ENCODE results near the gene ZNF735.
"Not testable (repeated sequence)": the region's sequence is repeated elsewhere in the genome, so short reads cannot be mapped to it uniquely, and the experiment has no call there.

ZNF735 gene

DNA sequence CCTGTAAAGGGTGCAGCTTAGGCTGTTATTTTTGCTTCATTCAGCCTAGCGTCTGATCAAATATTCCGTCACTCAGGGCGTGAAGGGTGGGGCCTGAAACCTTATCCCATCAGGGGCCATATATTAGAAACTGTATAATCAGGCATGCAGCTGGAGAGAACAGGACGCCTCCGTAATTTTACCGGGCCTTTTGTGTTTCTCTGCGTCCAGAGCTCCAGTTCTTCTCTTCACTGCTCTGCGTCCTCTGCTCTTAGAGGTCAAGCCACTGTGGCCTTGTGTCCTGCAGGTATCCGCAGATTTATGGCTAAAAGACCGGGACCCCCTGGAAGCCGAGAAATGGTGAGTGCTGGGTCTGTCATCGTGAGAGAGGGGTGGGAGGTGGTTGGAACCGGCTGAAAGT is at the start of gene ZNF735:
ZNF735 (plus strand) TSS at position 301 of the 400 bp plus-strand sequence; CDS start at position 301, 0 bp downstream.
- no peaks in the 10 kb centered on the region for H3K4me1 ChIP-seq (ENCODE audit: insufficient read depth, low read length)
- H3K27ac ChIP-seq (ENCODE audit: low read length): no peak within 1 kb of the TSS
- peaks cover 83% of the 10 kb centered on the region for H3K9me3 ChIP-seq (ENCODE audit: insufficient read depth, low read depth, low read length)
- H3K27me3 ChIP-seq (ENCODE audit: insufficient read depth, low read length): no peaks in the 10 kb centered on the region
- H3K36me3 ChIP-seq (ENCODE audit: insufficient read depth, low read depth, low read length): no peaks in the 10 kb centered on the region
- no peak within 1 kb of the TSS for H3K9ac ChIP-seq (ENCODE audit: low read depth, low read length)
- H3K4me3 ChIP-seq (ENCODE audit: low read length): no peak within 1 kb of the TSS

DNA sequence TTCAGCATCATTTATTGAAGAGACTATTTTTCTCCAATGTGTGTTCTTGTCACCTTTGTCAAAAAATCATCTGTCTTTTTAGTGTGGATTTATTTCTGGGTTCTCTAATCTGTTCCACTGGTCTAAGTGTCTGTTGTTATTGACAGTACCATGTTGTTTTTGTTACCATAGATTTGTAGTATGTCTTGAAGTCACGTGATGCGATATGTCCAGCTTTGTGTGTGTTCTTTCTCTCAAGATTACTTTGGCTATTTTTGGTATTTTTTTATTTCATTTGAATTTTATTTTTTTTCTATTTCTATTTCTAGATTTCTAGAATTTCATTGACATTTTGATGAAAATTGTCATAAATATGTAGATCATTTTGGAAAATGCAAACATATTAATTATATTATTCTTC is 36.0 kb upstream of the ZNF735 start:
- not testable (repeated sequence) for H3K4me3 ChIP-seq (ENCODE audit: low read length); H3K4me1 ChIP-seq (ENCODE audit: insufficient read depth, low read length); H3K36me3 ChIP-seq (ENCODE audit: insufficient read depth, low read depth, low read length); H3K9ac ChIP-seq (ENCODE audit: low read depth, low read length); H3K27me3 ChIP-seq (ENCODE audit: insufficient read depth, low read length); H3K27ac ChIP-seq (ENCODE audit: low read length)
- H3K9me3 ChIP-seq (ENCODE audit: insufficient read depth, low read depth, low read length): peaks cover 74% of the 10 kb centered on the region

DNA sequence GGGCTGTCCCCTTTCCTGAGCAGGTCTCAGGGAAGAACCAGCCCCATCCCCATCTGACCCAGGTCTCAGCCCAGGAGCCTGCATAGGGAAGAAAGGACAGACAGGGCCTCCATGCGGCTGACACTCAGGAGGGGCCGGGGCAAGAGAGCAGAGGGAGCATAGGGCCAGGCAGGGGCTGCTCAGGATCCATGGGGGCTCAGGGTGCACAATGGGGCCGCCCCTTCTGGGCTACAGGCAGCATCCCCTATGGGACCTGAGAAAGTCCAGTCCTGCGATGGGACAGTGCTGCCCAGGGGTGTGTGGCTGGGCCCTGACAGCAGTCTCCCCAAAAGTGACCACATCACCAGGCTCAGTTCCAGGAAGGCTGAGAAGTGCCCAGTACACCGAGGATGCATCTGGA is 32.7 kb upstream of the ZNF735 start:
- H3K36me3 ChIP-seq (ENCODE audit: insufficient read depth, low read depth, low read length): no peaks in the 10 kb centered on the region
- H3K4me1 ChIP-seq (ENCODE audit: insufficient read depth, low read length): no peaks in the 10 kb centered on the region
- H3K4me3 ChIP-seq (ENCODE audit: low read length): no peak overlapping the region
- no peaks in the 10 kb centered on the region for H3K27me3 ChIP-seq (ENCODE audit: insufficient read depth, low read length)
- no peak overlapping the region for H3K27ac ChIP-seq (ENCODE audit: low read length)
- H3K9me3 ChIP-seq (ENCODE audit: insufficient read depth, low read depth, low read length): peaks cover 88% of the 10 kb centered on the region
- no peak overlapping the region for H3K9ac ChIP-seq (ENCODE audit: low read depth, low read length)

DNA sequence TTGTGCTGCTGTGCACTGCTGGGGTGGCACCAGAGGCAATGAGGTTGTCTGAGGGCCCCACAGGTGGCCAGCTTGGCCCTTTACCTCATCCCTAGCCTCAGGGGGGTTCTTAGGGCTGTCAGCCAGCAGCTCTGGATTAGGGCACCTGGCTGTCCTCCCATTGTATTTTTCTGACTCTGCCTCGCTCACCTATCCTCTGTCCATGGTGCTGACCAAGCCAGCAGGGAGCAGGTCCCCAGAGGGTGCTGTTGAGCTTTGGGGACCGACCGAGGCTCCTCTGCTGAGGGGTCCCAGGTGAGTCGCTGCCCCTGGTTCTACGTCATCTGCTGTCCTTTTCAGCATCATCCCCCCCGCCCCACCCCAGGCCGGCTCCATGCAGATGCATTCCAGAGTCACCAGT is 32.1 kb upstream of the ZNF735 start:
- Histone ChIP-seq H3K4me1 (ENCODE audit: insufficient read depth, low read length) (no peaks in the 10 kb centered on the region), H3K27me3 (ENCODE audit: insufficient read depth, low read length) (no peaks in the 10 kb centered on the region), H3K27ac (ENCODE audit: low read length) (no peak overlapping the region), H3K4me3 (ENCODE audit: low read length) (no peak overlapping the region), H3K9ac (ENCODE audit: low read depth, low read length) (no peak overlapping the region), H3K9me3 (ENCODE audit: insufficient read depth, low read depth, low read length) (peaks cover 90% of the 10 kb centered on the region), H3K36me3 (ENCODE audit: insufficient read depth, low read depth, low read length) (no peaks in the 10 kb centered on the region)

DNA sequence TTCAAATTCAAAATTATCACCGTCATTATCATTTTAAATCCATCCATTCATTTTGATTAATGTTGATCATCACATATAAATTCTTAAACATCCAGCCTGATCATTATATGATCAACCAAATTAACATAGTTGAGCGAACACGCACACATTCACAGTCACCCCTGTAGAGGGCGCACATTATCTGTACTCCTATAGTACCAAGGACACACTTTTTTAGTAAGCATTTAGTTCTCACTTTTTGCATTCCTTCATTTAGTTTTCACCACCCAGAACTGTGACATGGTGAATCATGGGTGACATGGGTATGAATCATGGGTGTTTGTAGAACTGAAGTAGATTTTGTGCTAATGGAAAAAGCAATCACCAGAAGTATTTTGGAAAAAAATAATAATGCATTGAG is 26.0 kb upstream of the ZNF735 start:
- no peak overlapping the region for H3K4me3 ChIP-seq (ENCODE audit: low read length)
- H3K27ac ChIP-seq (ENCODE audit: low read length): no peak overlapping the region
- no peaks in the 10 kb centered on the region for H3K27me3 ChIP-seq (ENCODE audit: insufficient read depth, low read length)
- peaks cover 76% of the 10 kb centered on the region for H3K9me3 ChIP-seq (ENCODE audit: insufficient read depth, low read depth, low read length)
- H3K4me1 ChIP-seq (ENCODE audit: insufficient read depth, low read length): no peaks in the 10 kb centered on the region
- no peaks in the 10 kb centered on the region for H3K36me3 ChIP-seq (ENCODE audit: insufficient read depth, low read depth, low read length)
- no peak overlapping the region for H3K9ac ChIP-seq (ENCODE audit: low read depth, low read length)

DNA sequence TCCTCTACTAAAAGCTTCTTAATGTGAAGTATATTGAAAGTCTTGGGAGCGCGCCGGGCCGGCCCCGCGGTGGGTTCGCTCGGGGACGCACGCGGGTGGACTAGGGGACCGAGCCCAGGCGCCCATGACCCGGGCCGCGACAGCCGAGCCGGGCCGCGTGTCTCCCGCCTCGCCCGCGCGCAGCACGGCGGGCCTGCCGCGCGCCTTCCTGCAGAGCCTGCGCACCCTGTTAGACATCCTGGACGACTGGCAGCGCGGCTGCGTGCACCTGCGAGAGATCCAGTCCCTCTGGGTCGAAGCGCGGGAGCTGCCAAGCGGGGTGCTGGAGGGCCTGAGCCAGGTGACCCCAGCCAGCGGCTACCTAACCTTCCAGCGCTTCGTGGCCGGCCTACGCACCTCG is 25.4 kb upstream of the ZNF735 start:
- H3K4me3 ChIP-seq (ENCODE audit: low read length): no peak overlapping the region
- no peak overlapping the region for H3K27ac ChIP-seq (ENCODE audit: low read length)
- H3K27me3 ChIP-seq (ENCODE audit: insufficient read depth, low read length): no peaks in the 10 kb centered on the region
- H3K9me3 ChIP-seq (ENCODE audit: insufficient read depth, low read depth, low read length): peaks cover 75% of the 10 kb centered on the region
- H3K4me1 ChIP-seq (ENCODE audit: insufficient read depth, low read length): no peaks in the 10 kb centered on the region
- no peak overlapping the region for H3K9ac ChIP-seq (ENCODE audit: low read depth, low read length)
- no peaks in the 10 kb centered on the region for H3K36me3 ChIP-seq (ENCODE audit: insufficient read depth, low read depth, low read length)

DNA sequence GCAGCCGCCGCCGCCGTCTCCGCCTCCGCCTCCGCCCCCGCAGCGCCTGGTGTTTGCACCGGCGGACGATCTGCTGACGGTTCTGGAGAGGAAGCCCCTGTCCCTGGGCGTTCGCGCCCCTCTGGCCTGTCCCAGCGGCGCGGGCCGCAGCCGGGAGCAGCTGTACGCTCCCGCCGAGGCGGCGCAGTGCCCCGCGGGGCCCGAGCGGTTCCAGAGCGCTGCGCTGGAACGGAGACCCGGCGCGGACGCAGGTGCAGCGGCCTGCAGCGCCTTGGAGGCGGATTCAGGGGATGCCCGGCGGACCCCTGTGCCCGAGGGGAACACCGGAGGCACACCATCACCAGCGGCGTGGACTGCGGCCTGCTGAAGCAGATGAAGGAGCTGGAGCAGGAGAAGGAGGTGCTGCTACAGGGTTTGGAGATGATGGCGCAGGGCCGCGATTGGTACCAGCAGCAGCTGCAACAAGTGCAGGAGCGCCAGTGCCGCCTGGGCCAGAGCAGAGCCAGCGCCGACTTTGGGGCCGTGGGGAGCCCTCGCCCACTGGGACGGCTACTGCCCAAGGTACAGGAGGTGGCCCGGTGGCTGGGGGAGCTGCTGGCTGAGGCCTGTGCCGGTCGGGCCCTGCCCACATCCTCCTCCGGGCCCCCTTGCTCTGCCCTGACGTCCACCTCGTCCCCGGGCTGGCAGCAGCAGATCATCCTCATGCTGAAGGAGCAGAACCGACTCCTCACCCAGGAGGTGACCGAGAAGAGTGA is 24.8 kb upstream of the ZNF735 start:
- H3K27ac ChIP-seq (ENCODE audit: low read length): no peak overlapping the region
- H3K9me3 ChIP-seq (ENCODE audit: insufficient read depth, low read depth, low read length): peaks cover 76% of the 10 kb centered on the region
- no peak overlapping the region for H3K9ac ChIP-seq (ENCODE audit: low read depth, low read length)
- no peak overlapping the region for H3K4me3 ChIP-seq (ENCODE audit: low read length)
- H3K27me3 ChIP-seq (ENCODE audit: insufficient read depth, low read length): no peaks in the 10 kb centered on the region
- no peaks in the 10 kb centered on the region for H3K36me3 ChIP-seq (ENCODE audit: insufficient read depth, low read depth, low read length)
- no peaks in the 10 kb centered on the region for H3K4me1 ChIP-seq (ENCODE audit: insufficient read depth, low read length)

DNA sequence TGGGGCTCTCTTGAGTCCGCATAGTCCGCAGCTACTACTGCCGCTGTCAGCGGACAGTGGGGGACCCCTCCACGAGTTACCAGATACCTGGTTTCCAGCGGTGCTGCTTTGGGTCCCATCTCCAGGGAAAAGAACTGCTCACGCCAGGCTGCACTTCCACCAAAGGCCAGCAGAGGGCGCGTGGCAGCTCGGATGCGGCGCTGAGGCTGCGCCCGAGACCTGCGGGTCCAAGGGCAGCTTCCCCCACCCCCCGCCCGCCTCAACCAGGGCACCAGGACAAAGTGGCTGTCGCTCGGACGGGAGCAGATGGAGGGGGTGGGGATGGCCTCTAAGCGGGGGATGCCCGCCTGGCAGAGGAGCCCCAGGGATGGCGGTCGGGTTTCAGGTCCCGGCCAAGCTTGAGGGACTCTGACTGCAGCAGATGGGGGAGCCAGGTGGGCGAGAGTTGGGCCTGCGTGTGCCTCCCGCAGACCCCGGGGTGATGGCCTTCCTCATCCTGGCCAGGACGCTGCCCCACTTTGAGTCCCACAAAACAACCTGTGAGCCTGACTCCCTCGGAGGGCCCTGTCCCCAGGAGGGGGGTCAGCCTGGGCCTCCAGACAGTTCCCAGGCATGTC is 23.8 kb upstream of the ZNF735 start:
- no peak overlapping the region for H3K27ac ChIP-seq (ENCODE audit: low read length)
- H3K36me3 ChIP-seq (ENCODE audit: insufficient read depth, low read depth, low read length): no peaks in the 10 kb centered on the region
- H3K27me3 ChIP-seq (ENCODE audit: insufficient read depth, low read length): no peaks in the 10 kb centered on the region
- peaks cover 79% of the 10 kb centered on the region for H3K9me3 ChIP-seq (ENCODE audit: insufficient read depth, low read depth, low read length)
- H3K9ac ChIP-seq (ENCODE audit: low read depth, low read length): no peak overlapping the region
- no peaks in the 10 kb centered on the region for H3K4me1 ChIP-seq (ENCODE audit: insufficient read depth, low read length)
- H3K4me3 ChIP-seq (ENCODE audit: low read length): no peak overlapping the region

DNA sequence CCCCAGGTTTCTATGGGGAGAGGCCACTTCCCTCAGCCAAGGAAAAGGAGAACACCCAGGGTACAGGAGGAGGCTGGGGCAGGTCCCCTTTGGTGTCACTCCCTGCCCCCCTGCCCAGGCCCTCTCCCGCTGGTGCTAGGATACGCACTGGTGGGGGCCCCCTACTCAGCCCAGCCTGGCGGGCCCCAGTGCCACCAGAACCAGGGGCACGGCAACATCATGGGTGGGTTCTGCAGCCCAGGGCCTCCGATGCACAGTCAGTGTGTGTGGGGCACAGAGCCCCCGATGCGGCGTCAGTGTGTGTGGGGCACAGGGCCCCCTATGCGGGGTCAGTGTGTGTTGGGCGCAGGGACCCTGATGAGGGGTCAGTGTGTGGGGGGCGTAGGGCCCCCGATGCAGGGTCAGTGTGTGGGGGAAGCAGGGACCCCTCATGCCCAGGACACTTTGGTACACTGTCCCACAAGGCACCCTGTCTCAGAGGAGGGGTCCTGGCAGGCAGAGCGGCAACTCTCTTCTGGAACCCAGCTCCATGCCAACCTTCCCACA is 23.1 kb upstream of the ZNF735 start:
- Histone ChIP-seq H3K4me3 (ENCODE audit: low read length) (no peak overlapping the region), H3K9me3 (ENCODE audit: insufficient read depth, low read depth, low read length) (peaks cover 80% of the 10 kb centered on the region), H3K27ac (ENCODE audit: low read length) (no peak overlapping the region), H3K27me3 (ENCODE audit: insufficient read depth, low read length) (no peaks in the 10 kb centered on the region), H3K36me3 (ENCODE audit: insufficient read depth, low read depth, low read length) (no peaks in the 10 kb centered on the region), H3K9ac (ENCODE audit: low read depth, low read length) (no peak overlapping the region), H3K4me1 (ENCODE audit: insufficient read depth, low read length) (no peaks in the 10 kb centered on the region)

DNA sequence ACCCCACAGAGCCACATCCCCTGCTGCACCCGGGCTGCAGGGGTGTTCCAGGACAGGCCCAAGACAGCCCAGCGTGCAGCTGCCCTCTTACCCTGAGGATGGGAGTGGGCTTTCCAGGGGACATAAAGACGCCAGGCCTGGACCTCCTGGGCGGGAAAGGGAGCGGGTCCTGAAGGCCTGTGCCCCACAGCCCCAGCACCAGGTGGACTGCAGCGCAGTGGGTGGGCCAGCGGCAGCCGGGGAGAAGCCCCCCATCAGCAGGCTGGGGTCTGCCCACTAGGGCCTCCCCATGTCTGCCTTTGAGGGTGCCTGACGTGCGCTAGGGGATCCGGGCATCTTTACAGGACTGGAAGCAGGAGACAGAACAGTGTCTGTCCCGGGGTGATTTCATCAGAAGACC is 22.6 kb upstream of the ZNF735 start:
- no peak overlapping the region for H3K27ac ChIP-seq (ENCODE audit: low read length)
- H3K36me3 ChIP-seq (ENCODE audit: insufficient read depth, low read depth, low read length): no peaks in the 10 kb centered on the region
- no peaks in the 10 kb centered on the region for H3K4me1 ChIP-seq (ENCODE audit: insufficient read depth, low read length)
- H3K4me3 ChIP-seq (ENCODE audit: low read length): no peak overlapping the region
- no peak overlapping the region for H3K9ac ChIP-seq (ENCODE audit: low read depth, low read length)
- peaks cover 81% of the 10 kb centered on the region for H3K9me3 ChIP-seq (ENCODE audit: insufficient read depth, low read depth, low read length)
- H3K27me3 ChIP-seq (ENCODE audit: insufficient read depth, low read length): no peaks in the 10 kb centered on the region

DNA sequence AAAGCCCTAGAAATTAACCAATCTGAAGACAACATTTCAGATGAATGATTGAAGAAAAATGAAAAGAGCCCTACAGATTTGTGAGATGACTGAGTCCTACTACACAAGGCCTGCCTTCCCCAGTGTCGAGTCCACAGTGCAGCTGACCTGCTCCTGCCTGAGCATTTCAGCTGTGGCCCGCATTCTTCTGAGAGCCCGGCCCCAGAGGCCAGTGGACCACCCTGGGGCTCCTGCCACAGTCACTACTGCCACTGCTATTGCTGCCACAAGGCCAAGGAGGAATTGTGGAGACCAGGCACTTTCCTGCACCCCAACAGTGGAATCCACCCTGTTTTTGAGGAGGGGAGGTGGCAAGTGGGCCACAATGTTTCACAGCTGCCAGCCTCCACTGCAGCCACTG is 19.6 kb upstream of the ZNF735 start:
- Histone ChIP-seq H3K27ac (ENCODE audit: low read length) (no peak overlapping the region), H3K36me3 (ENCODE audit: insufficient read depth, low read depth, low read length) (no peaks in the 10 kb centered on the region), H3K4me1 (ENCODE audit: insufficient read depth, low read length) (no peaks in the 10 kb centered on the region), H3K9ac (ENCODE audit: low read depth, low read length) (no peak overlapping the region), H3K4me3 (ENCODE audit: low read length) (no peak overlapping the region), H3K9me3 (ENCODE audit: insufficient read depth, low read depth, low read length) (peaks cover 87% of the 10 kb centered on the region), H3K27me3 (ENCODE audit: insufficient read depth, low read length) (no peaks in the 10 kb centered on the region)

DNA sequence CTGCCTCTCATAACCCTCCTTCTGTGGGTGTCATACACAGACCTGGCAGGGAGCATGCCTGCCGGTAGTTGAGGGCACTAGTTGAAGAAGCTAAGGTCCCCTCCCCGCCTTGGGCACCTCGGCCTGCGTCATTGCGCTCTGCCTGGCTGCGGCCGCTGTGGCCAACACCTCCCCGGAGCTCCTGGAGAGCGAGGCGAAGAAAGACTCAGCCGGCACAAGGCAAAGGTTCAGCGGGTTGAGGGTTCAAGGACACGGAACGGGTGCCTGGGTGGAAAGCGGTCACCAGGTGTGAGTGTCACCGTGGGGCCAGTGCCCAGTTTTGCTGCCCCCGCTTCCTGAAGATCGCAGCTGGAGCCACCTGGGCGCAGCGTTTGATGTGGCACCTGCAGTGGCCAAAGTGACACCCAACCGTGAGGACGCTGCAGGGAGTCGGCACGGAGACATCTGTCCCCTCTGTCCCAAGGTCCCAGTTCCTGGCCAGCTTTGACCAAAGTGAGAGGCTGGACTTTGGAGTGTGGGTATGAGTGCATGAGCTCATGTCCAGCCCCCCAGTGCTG is 14.8 kb upstream of the ZNF735 start:
- H3K4me3 ChIP-seq (ENCODE audit: low read length): no peak overlapping the region
- H3K9me3 ChIP-seq (ENCODE audit: insufficient read depth, low read depth, low read length): peaks cover 89% of the 10 kb centered on the region
- H3K27me3 ChIP-seq (ENCODE audit: insufficient read depth, low read length): no peaks in the 10 kb centered on the region
- no peaks in the 10 kb centered on the region for H3K4me1 ChIP-seq (ENCODE audit: insufficient read depth, low read length)
- H3K36me3 ChIP-seq (ENCODE audit: insufficient read depth, low read depth, low read length): no peaks in the 10 kb centered on the region
- H3K27ac ChIP-seq (ENCODE audit: low read length): no peak overlapping the region
- no peak overlapping the region for H3K9ac ChIP-seq (ENCODE audit: low read depth, low read length)
